WTC11 (cell line): ENCODE measurements around the gene WAC. TPM values are rescaled to one million over a fixed set of nuclear protein-coding genes. Genes with fewer than 3 reads are reported as not detected.

ENCODE experiments used
- ELF4 ChIP-seq: sonication (generic); formaldehyde crosslinking; IDR thresholded peaks from 2 replicates; pipeline ENCODE4 v1.8.1; 2022; ENCODE audit warnings: low read depth, mild to moderate bottlenecking, moderate library complexity, missing genetic modification reagents
- GRHL2 ChIP-seq: fragments of 250-450 bp; sonication (Bioruptor Pico); IDR thresholded peaks from 2 replicates; pipeline ENCODE4 v1.8.0; 2022; ENCODE audit warnings: mild to moderate bottlenecking, moderate library complexity; ENCODE audit not compliant: insufficient replicate concordance, severe bottlenecking
- IRF1 ChIP-seq: sonication (generic); formaldehyde crosslinking; IDR thresholded peaks from 2 replicates; pipeline ENCODE4 v1.8.0; 2023; ENCODE audit warnings: missing genetic modification reagents
- JUN ChIP-seq: sonication (generic); formaldehyde crosslinking; IDR thresholded peaks from 2 replicates; pipeline ENCODE4 v1.8.0; 2023; ENCODE audit warnings: mild to moderate bottlenecking, missing genetic modification reagents
- MXD4 ChIP-seq: fragments of 250-450 bp; sonication (Bioruptor Pico); IDR thresholded peaks from 2 replicates; pipeline ENCODE4 v1.8.0; 2021; ENCODE audit warnings: mild to moderate bottlenecking, moderate library complexity, borderline replicate concordance
- RORB ChIP-seq: fragments of 250-450 bp; sonication (Bioruptor Pico); IDR thresholded peaks from 2 replicates; pipeline ENCODE4 v1.9.0; 2021; ENCODE audit warnings: mild to moderate bottlenecking
- ZNF219 ChIP-seq: sonication (generic); formaldehyde crosslinking; IDR thresholded peaks from 2 replicates; pipeline ENCODE4 v1.8.0; 2023; ENCODE audit warnings: missing genetic modification reagents, mild to moderate bottlenecking, borderline replicate concordance
- ZNF232 ChIP-seq: sonication (generic); formaldehyde crosslinking; IDR thresholded peaks from 2 replicates; pipeline ENCODE4 v1.8.0; 2022; ENCODE audit warnings: mild to moderate bottlenecking, missing genetic modification reagents
- total RNA-seq: library from RNA; stranded (reverse); gene quantifications from 3 replicates; pipeline ENCODE4 v1.2.3, GENCODE V29; 2021
- TF ChIP-seq, protein P1 (sequence below): sonication (generic); formaldehyde crosslinking; IDR thresholded peaks from 2 replicates; pipeline ENCODE4 v1.8.1; 2023; ENCODE audit warnings: mild to moderate bottlenecking, missing genetic modification reagents, borderline replicate concordance

WAC gene
- total RNA-seq, 1 experiment from 2014 or later: 108 TPM

DNA sequence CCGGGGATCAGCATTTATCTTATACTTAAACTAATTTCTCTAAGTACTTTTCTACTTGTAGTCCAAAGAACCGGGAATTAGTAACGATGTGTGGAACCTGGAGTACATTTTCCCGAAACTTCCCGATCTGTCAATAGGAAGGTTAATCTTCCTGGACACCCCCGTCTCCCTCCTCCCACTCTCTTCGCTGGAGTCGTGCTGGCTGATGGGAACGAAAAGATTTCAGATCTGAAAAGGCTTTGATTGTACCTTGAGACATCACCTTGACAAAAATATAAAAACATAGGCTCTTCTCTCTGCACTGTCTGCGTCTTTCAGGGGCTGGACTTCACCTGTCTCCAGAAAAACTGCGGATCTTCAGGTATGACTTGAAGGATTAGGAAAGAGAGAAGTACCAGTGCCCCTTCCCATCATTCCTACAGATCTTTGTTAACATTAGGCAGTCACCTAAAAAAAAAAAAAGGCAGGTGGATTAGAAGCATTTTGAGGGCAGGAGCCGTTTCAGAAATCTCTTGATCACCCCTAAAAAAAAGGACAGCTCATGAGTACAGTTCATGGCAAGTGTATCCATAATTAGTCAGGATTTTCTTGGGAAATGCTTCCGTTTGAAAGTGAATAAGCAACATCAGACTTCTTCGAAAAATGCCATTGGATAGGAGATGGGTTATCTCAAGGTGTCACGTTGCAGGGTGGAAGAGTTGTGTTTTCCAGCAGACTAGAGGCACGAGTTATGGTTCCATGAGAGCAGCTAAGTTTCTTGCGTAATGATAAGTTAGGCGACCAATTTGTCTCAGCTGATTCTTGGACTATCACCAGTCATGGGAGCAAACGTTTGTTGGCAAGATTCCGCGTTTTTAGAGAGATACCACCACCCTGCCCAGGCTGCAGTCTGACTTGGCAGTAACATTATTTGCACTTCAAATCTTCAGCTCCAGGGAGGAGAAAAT is 136.6 kb downstream of the WAC start (continued):
- TF ChIP-seq, protein P1, sequence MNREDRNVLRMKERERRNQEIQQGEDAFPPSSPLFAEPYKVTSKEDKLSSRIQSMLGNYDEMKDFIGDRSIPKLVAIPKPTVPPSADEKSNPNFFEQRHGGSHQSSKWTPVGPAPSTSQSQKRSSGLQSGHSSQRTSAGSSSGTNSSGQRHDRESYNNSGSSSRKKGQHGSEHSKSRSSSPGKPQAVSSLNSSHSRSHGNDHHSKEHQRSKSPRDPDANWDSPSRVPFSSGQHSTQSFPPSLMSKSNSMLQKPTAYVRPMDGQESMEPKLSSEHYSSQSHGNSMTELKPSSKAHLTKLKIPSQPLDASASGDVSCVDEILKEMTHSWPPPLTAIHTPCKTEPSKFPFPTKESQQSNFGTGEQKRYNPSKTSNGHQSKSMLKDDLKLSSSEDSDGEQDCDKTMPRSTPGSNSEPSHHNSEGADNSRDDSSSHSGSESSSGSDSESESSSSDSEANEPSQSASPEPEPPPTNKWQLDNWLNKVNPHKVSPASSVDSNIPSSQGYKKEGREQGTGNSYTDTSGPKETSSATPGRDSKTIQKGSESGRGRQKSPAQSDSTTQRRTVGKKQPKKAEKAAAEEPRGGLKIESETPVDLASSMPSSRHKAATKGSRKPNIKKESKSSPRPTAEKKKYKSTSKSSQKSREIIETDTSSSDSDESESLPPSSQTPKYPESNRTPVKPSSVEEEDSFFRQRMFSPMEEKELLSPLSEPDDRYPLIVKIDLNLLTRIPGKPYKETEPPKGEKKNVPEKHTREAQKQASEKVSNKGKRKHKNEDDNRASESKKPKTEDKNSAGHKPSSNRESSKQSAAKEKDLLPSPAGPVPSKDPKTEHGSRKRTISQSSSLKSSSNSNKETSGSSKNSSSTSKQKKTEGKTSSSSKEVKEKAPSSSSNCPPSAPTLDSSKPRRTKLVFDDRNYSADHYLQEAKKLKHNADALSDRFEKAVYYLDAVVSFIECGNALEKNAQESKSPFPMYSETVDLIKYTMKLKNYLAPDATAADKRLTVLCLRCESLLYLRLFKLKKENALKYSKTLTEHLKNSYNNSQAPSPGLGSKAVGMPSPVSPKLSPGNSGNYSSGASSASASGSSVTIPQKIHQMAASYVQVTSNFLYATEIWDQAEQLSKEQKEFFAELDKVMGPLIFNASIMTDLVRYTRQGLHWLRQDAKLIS: no peak
- TF ChIP-seq ELF4 (CRISPR knock-in tag) (no peak), GRHL2 (no peak), MXD4 (no peak), RORB (CRISPR knock-in tag) (no peak), ZNF232 (no peak), ZNF219 (CRISPR knock-in tag) (no peak), JUN (CRISPR knock-in tag) (no peak), IRF1 (CRISPR knock-in tag) (no peak)

Other genes starting within 250 kb of the WAC start
- 7.7 to 9.8 TPM (median 9.1 TPM) in 3 replicates for gene MPP7, start 230.1 kb upstream of the WAC start, total RNA-seq
- gene BAMBI, start 144.4 kb downstream of the WAC start, total RNA-seq: 26.4 to 29.0 TPM (median 27.4 TPM) in 3 replicates